GM13977 (cell line): ENCODE results near the gene DNAH10.

Source experiments
- DNase-seq: peaks from one replicate; pipeline ENCODE4 v3.0.0; 2012; ENCODE audit warnings: low spot score
- CTCF ChIP-seq: IDR thresholded peaks from 2 replicates; pipeline ENCODE4 v1.5.1; 2012; ENCODE audit warnings: mild to moderate bottlenecking, control low read depth; ENCODE audit not compliant: insufficient read depth; ENCODE audit errors: extremely low read depth, missing control alignments
- in situ Hi-C: fragments of 300-500 bp; cut with MboI; formaldehyde crosslinking; loops from one replicate; pipeline ENCODE4 v1.12.0; 2022; ENCODE audit warnings: low sequenced_read_pairs, low pct_unique_long_range_greater_than_20kb, mixed read lengths, inconsistent platforms; ENCODE audit not compliant: unreplicated experiment

The DNAH10 gene

GRCh38 chr12:123726962-123727361 is 35.1 kb upstream of the DNAH10 start:
- TF ChIP-seq CTCF = no peak
- no peak for DNase-seq
- in situ Hi-C loops = no loop called here

- in situ Hi-C loops = no loop called here
- no peak for TF ChIP-seq CTCF
- no peak for DNase-seq
These were observed 34.2 kb upstream of the DNAH10 start for GRCh38 chr12:123727878-123728277.

- no peak for DNase-seq
- TF ChIP-seq CTCF = no peak
- in situ Hi-C loops = no loop called here
These were observed 30.5 kb upstream of the DNAH10 start for GRCh38 chr12:123731596-123731995.

GRCh38 chr12:123732251-123732650 is 29.9 kb upstream of the DNAH10 start:
- no peak for DNase-seq
- in situ Hi-C loops = no loop called here
- TF ChIP-seq CTCF = no peak

GRCh38 chr12:123733229-123733628 is 28.9 kb upstream of the DNAH10 start:
- TF ChIP-seq CTCF = no peak
- DNase-seq = no peak
- in situ Hi-C loops = no loop called here

GRCh38 chr12:123734268-123734667 is 27.8 kb upstream of the DNAH10 start:
- TF ChIP-seq CTCF = no peak
- DNase-seq = no peak
- in situ Hi-C loops = no loop called here

GRCh38 chr12:123741937-123742572 is 20.0 kb upstream of the DNAH10 start:
- no peak for TF ChIP-seq CTCF
- in situ Hi-C loops = no loop called here

More at GRCh38 chr12:123741937-123742572, 20.0 kb upstream of the DNAH10 start:
- DNase-seq = no peak
